Measurements from ENCODE around the gene DNASE2B.

DNA sequence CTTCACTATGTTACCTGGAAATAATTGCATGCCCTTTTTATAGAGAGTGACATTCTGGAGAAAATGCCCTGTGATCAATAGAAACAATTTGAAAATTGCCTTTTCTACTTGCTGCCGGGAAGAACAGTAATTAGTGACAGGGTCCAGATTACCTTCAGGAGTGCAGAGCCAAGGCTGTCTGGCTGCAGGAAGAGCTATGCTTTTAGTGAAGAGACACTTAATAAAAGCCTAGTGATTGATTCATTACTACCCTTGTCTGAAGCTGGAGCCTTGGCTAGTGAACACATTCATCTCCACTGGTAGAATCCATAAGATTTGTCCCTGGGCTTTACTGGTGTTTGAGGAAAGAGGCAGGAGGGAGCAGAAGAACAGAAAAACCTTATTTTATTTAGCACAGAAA, 12.9 kb upstream of the DNASE2B start:
- no peak for TF ChIP-seq POLR2A (IDR thresholded peaks at IDR 0.05)
- TF ChIP-seq, protein P1, sequence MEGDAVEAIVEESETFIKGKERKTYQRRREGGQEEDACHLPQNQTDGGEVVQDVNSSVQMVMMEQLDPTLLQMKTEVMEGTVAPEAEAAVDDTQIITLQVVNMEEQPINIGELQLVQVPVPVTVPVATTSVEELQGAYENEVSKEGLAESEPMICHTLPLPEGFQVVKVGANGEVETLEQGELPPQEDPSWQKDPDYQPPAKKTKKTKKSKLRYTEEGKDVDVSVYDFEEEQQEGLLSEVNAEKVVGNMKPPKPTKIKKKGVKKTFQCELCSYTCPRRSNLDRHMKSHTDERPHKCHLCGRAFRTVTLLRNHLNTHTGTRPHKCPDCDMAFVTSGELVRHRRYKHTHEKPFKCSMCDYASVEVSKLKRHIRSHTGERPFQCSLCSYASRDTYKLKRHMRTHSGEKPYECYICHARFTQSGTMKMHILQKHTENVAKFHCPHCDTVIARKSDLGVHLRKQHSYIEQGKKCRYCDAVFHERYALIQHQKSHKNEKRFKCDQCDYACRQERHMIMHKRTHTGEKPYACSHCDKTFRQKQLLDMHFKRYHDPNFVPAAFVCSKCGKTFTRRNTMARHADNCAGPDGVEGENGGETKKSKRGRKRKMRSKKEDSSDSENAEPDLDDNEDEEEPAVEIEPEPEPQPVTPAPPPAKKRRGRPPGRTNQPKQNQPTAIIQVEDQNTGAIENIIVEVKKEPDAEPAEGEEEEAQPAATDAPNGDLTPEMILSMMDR (IDR thresholded peaks at IDR 0.05) = no peak
